ENCODE data around the gene AOPEP.

Gene AOPEP

DNA sequence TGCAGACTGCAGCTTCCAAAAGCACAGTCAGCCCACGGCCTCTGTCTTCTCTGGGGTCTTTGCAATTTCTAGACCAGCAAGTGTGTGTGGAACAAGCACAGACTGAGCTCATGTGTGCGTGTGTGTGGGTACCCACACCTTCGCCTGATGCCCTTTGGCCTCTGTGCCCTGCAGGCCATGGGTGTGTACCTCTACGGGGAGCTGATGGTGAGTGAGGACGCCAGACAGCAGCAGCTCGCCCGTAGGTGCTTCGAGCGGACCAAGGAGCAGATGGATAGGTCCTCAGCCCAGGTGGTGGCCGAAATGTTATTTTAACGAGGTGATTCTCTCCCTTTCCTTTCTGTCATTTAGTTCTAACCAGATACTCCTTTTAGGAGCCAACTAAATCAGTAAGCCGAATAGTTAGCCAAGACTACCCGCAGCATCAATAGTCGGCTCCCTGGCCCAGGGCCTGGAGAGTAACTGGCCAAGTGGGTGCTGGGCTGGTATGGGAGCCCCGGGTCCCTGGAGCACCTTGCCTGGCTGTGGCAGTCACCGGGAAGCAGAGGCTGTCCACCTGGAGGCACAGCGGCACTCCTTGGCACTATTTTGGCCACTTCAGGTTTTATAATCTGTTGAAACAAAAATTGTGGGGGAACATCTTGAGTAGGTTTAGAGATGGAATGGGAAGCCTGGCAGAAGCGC lies 356.0 kb downstream of the AOPEP start:
- DNase-seq (ENCODE audit: low read depth), result no peak

DNA sequence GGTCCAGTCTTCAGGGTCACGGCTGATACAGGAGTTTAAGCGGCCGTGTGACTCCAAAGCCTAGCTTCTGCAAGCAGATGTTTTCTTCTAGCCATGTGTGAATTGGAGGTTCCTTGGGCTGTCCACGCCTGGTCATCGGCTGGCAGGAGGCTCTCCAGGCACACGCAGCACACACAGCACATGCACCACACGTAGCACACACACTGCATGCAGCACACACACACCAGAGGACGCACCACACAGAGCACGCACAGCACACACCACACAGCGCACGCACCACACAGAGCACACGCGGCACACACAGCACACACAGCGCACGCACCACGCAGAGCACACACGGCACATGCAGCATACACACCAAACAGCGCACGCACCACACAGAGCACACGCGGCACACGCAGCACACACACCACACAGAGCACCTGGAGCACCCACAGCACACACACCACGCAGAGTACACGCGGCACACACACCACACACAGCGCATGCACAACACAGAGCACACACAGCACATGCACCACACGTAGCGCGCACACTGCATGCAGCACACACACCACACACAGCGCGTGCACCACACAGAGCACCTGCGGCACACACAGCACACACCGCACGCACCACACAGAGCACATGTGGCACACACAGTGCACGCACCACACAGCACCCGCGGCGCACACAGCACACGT lies 356.7 kb downstream of the AOPEP start:
- DNase-seq (ENCODE audit: low read depth), result no peak

DNA sequence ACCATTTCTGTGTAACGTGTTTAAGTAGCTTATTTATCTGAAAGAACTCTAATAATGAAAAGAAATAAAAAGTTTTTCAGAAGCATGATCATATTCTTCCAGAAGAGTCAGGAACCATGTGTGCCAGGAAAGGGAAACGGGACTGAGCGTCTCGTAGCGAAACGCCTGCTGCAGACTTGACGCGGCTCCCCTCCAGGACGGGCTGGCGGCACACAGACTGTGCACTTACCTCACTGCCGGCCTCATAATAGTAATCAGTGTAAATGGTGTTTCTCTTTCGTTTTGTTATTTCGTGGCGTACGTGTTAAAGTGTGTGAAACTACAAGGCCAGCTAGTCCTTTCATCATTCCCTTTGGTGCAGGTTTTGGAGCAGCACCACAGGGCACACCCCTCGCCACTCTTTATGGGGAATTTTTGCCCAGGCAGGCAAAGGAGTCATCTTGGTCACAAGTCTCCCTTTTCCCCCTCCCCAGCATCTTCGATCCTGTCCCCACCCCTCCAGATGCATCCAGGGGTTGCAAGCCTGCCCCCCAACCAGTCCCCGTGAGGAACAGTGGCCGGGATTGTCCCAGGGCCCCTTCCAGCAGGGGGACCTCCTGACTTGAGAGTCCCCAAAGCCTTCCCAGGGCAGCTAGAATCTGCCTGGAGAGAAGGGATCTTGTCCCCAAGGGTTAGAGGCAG lies 357.9 kb downstream of the AOPEP start:
- DNase-seq (ENCODE audit: low read depth), result no peak

DNA sequence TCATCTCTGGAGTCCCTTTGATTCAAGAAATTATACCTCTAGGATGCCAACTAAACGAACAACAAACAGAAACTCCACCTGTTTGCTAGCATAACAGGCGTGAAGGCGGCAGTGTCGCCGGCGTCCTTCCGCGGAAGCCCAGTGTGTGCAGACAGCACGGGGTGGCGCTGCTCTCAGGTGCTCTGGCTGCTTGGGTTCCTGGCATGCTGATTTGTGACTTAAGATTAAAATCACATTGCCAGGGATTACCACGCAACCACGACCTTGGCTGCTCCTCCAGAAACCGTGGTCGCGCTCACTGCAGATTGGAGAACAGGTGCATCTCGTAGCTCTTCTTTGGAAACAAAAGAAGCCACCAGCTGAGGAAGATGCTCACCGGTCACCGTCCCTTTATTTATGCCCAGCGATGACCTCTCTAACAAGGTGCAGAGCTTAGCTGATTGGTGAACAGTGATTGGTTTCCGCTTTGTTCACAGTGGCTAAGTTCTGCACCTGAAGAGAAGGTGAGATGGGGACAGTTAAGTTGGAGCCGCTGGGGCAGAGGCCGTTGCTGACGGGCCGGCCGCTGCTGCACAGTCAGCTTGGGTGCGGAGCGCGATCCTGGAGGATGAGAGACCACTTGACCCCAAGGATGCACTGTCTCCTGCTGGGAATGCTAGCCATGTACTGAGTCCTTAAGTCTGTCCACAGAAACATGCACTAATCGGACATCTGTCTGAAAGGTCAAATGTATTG lies 358.7 kb downstream of the AOPEP start:
- DNase-seq (ENCODE audit: low read depth), result no peak

DNA sequence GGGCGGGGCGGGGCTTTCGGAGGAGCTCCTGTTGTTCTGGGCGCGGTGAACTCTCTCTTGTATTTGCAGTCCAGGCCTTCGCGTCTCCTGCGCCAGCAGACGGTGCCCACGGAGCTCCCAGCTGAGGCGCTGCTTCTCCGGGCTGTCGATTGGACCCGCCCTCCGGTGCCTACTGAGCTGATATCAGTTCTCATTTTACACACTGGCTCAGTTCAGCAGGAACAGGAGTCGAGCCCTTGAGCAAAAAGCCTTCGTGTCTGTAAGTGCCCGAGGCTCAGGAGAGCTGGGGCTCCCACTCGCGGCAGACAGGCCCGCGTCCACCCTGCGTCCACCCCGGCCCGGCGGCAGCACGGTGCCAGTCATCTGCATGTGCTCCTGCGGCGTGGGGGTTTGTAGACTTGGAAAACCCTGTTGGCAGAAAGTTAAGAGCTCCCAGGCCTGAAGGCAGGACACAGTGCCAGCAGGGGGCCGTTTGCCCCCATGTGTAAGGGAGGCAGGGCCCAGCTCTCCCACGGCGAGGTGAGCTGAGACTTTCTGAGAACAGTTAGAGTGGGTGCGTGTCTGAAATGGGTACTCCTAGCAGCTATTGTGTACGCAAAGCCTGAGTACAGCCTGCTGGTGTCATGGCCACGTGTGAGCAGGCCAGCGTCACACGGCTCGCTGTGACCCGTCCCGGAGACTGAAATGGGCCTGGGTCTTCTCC lies 359.5 kb downstream of the AOPEP start:
- no peak for DNase-seq (ENCODE audit: low read depth)

DNA sequence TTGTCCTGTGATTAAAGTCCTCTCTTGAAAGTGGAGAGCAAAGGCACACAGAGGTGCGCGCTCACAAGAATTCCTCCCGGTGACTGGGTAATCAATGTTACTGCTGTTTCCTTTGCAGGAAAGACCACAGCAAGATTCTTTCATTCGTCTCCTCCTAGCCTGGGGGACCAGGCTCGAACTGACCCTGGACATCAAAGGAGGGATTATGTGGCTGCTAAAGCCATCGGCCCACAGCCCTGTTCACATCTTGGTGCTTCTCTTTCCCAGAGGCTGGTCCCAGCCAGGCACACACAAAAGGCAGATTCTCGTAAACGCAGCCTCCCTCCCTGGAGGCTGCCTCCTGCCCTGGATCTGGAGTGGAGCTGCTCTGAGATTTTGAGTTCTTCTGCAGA lies 360.1 kb downstream of the AOPEP start:
- DNase-seq (ENCODE audit: low read depth), result no peak

DNA sequence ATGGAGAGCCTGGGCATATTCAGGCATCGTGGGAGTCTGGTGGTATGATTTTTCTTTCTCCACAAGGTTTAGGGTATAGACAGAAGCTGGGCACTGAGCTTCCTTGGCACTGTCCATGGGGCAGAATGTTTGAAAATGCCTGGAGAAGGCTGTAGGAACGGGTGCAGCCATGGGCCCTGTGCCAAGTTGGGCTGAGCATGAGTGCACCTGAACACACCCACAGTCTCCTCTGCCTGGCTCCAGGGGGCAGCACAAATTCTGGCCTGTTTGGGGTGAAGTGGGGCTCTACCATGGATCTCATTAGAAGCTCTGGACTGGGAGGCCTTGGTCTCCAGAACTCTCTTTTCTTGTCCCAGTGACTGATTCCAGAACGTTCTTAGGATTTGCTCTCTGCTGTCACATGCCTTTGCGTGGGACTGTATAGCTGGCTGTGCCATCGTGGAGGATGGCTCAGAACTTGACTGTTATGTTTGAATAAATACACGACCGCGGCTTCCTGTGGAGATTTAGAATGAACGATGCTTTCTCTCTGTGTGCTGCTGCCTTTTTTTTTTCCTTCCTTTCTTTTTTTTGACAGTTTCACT lies 361.3 kb downstream of the AOPEP start:
- DNase-seq (ENCODE audit: low read depth), result no peak

DNA sequence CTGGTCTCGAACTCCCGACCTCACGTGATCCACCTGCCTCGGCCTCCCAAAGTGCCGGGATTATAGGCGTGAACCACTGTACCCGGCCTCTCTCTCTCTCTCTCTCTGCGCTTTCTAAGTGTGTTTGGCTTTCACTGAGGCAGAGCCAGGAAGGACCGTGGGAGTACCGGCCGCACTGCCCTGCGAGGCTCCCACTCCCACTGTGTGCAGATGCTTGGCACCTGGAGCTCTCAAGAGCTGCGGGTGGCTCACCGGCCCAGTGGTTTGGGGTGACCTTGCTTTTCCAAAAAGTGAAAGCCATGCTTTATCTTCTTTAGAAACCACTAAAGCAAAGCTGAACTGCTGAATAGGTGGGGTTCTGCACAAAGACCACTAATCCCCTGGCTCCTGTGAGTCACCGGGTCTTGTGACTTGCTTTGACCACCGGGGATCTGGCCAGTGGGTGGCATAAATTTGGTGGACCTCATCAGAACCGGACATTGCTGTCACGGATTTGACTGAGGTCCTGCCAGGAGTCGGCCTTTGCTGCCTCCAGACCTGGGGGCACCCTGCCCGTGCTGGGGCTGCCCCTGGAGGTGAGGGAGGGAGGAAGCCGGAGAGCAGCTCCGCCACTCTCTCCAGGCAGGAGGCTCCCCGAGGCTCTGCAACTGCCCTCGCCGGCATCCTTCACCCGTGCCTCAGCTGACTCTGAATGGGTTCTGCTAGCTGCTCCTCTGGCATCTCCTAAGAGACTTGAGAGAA lies 362.1 kb downstream of the AOPEP start:
- DNase-seq (ENCODE audit: low read depth), result no peak

DNA sequence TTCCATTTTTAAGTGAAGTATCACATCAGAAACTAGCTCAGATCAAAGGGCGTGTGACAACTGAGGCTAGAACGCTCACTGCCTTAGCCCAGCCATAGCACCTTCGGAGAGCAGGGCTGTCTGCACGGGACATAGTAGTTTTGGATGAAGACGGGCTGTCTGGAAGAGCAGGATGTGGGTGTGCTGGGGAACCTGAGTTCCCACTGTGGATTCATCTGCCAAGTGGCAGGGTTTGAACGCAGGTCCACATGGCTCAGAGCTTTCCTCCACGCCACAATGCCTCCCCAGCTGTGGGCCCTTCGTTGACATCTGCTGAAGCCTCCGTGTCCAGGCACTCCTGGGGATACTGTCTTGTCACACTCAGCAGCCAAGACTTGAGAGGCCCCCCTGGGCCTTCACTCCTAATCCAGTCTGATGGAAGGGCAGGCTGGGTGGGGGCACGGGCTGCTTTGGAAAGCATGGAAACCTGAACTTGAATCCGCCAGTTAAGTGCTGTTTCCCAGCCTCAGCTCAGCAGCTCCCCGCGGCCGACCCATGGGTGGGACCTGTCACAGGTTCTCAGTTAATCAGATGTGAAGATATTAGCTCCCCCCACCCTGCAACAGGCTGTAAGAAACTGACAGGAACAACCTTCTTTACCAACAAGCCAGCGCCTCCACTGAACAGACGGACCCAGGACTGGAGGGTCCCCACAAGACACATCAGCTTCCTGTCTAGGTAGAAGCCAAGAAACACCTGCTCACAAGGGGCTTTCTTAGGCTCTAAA lies 362.9 kb downstream of the AOPEP start:
- no peak for DNase-seq (ENCODE audit: low read depth)

DNA sequence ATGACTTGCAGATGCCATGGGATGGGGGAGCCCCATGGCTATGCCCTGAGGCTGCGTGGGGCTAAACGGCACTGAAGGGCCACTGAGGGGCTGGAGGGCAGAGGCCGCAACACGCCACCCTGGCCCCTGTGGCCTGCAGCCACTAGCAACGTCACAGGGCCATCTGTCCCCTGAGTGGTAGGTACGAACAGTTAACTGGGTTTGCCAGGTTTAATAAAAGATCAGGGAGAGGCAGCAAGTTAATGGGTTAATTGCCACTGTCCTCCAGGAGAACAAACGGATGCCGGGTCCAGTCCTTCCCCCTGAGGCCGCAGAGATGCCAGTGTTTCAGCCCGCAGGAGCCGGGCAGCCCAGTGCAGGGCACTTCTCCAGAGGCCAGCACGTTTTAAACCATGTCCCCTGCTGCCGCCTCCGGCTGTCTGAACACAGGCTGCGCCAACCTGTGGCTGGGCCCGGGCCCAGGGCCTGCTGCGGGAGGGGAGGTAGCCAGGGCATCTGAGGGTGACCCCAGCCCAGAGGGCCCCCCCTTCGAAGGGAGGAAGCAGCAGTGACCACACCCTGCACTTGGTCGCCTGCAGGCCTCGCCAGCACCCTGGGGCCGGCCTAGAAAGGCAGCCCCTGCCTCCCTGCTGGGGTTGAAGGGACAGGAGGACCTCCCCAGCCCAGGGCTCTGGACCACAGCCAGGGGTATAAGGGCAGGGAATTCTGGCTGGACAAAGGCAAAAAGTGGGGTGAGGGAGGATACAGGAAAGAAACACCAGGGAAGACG lies 363.7 kb downstream of the AOPEP start:
- DNase-seq (ENCODE audit: low read depth), result no peak

DNA sequence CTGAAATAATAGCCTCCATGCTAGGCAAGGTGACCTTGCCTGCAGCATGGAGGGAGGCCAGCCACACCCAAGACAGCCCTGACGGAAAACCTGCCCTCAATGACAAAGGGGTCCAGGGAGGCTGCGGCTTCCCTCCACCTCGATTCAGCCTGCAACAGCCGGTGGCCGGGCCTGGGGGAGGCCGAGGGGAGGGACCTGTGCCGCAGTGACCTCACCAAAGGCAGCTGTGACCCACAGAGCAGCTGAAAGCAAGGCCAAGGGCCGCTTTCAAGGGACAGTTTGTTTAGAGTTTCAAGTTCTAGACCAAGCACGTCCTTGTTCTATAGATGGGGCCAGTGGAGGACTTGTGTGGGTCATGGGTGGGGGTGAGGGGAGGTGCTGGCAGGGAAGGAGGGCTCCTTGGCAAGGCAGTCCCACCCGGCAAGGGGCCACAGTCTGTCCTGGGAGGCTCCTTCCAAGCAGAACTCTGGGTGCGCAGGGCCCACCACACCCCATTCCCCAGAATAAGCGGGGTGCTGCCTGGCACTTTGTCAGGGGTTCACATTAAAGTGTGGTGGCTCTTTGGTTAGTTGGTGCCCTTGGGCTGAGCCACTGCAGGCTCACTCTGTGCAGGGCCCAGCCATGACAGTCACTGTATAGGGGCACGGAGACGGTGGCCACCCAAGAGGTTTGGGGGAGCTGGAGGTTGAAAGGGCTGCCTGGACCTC lies 364.5 kb downstream of the AOPEP start:
- DNase-seq (ENCODE audit: low read depth), result no peak

DNA sequence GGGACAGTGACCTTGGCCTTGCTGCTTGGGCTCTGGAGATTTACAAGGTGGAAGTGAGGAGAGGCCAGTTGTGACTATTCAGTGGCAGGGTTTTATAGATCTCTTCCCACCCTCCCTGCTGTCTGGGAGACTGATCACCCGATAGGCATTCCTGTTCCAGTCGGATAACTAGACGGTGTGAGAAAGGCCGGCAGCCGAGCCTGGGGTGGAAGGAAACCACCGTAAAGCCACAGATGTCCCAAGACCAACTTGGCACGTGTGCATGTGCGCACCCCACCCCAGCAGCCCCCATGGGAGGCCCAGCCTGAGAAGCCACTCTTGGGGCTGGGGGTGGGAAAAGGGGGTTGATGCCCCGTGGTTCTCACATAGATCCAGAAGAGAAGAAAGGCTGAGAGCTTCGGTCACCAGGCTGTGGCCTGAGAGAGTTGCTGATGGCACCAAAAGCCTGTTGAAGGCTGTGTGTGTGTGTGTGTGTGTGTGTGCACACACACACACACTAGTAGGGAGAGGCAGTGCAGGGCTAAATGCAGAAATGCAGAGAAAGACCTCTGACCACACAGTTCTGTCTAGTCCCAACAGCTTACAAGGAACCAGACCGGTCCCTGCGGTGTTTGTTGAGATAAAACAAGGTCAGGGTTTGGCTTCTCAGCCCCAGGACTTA lies 365.2 kb downstream of the AOPEP start:
- peak; percentile 23 for DNase-seq (ENCODE audit: low read depth)

DNA sequence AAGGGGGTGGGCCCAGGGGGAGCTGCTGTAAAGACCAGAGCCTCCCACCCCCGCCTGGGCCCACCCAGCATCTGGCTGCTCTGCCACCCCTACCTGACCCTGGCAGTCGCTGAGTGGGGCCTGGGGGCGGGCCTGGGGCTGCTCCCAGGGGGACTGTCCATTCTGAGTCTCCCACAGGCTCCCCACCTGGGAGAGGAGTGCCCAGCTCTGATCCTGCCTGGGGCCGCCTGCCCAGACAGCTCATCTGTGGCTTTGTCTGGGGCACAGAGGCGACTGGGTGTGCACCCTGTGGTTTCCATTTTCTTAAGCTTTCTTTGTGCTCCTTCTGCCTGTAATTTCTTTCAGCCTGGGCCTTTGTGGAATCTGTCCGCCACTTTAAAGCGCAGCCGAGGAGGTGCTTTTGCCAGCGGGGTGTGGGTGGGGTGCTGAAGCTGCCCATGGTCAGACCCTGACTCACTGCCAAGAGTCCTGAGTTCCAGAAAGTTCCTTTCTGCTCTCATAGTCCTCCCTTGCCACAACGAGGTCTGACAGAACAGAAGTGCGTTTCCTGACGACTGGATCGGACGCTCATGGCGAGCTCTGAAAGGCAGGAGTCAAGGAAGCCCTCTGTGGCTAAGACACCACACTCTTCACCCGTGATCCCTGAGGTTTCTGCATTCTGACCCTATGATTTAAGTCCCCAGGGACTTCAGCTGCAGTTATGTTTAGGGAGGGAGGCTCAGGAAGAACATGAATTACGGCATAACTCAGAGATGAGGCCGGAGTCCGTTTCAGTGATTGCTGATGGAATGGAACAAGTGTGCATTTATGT lies 366.0 kb downstream of the AOPEP start:
- DNase-seq (ENCODE audit: low read depth), result peak; percentile 75

DNA sequence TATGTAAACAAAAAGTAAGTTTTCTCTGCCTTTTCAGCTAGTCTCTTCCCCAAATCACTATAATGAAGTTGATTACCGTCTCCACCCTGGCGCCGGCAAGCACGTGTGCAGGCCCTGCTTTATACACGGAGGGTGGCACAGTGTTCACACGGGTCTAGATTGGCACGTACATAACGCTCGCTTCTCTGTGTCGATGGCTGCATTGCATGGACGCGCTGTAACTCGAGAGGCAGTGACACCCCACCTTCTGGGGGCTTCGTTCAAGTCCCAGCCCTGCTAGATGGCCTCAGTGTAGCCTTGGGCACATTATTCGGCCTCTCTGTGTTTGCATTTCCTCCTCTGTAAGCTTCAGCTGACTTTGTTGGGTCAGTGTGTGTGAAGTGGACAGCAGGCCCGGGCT lies 367.1 kb downstream of the AOPEP start:
- DNase-seq (ENCODE audit: low read depth), result no peak

DNA sequence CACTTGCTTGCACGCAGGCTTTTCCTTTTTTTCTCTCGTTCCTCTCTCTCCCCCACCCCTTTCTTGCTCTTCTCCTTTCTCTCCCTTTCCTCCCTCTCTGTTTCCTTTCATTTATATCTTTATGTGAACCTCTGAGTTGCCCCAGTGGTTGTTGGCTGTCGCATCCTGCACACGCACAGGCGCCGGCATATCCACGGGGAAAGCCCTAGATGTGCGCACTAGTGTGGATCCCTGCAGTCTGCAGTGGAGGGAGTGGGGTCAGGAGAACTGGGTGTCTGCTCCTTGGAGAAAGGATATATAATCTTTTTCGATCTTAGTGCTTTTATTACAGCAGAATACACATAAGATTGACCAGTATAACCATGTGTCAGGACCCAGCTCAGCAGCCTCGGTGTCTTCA lies 367.5 kb downstream of the AOPEP start:
- DNase-seq (ENCODE audit: low read depth), result no peak

DNA sequence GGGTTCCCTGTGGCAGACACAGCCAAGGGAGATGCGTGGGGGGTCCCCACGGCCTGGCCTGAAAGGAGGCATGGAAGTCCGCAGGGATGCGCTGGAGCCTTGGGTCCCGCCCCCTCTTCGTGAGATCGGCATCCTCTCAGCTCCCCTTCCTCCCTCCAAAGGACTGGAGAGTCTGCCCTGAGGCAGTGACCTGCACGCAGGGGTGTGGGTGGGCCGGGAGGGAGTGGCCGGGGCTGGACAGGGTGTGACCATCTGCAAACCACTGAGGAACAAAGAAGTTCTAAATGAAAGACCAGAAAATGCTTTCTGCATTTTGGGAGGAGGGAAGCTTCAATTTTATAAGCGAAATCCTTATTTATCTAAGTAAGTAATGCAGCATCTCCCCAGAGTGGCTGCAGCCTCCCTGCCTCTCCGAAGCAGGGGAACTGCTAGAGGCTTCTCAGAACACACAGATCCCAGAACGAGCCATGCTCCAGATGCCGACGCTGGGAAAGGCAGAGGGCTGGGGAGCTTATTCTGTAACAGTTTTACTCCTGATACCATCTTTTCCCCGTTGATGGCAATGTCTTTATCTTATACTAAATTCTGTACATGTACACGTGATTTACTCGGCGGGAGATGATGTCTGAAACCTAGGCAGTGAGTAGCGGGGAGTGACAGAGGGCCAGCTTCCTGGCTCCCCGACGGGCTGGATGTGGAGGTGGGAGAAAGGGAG lies 369.3 kb downstream of the AOPEP start:
- no peak for DNase-seq (ENCODE audit: low read depth)

DNA sequence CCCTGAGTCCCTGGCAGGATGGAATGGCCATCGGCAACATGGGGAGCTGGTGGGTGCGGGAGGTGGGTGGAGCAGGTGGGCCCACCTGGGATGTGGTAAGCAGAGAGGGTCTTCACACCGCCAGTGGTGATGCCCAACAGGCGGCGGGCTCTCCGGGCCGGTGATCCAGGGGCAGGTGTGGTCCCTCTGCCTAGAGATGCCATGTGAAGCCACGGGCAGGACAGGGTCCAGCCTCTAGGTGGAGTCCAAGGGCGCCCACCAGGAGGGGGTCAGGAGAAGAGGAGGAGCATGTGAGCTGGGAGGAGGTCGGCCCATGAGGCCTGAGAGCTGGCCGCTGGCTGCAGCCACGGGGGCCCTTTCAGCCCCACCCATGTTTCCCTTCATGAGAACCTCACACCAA lies 369.9 kb downstream of the AOPEP start:
- no peak for DNase-seq (ENCODE audit: low read depth)
